Measurements from ENCODE around the gene PSMA8.
"Not testable (repeated sequence)": the region's sequence is repeated elsewhere in the genome, so short reads cannot be mapped to it uniquely, and the experiment has no call there.

The PSMA8 gene

GRCh38 chr18:26230497-26230896 is 96.8 kb downstream of the PSMA8 start:
- no peak for DNase-seq

GRCh38 chr18:26233208-26233607 is 99.5 kb downstream of the PSMA8 start:
- DNase-seq = no peak

- DNase-seq = not testable (repeated sequence)
Measured at GRCh38 chr18:26237363-26237762, 103.7 kb downstream of the PSMA8 start.

- DNase-seq = not testable (repeated sequence)
Measured at GRCh38 chr18:26238718-26239117, 105.0 kb downstream of the PSMA8 start.

GRCh38 chr18:26242392-26242791 is 108.7 kb downstream of the PSMA8 start:
- not testable (repeated sequence) for DNase-seq

Measured in hypothalamus (tissue), 51 donors.